Stimulated activated naive B cell treated with anti-CD40 and anti-IgM and Interleukin-4, amounts not matched to agents 10 μg/mL and 1 μg/mL and 100 μg/mL, for 72 hours (primary cell): Measurements from ENCODE around the gene EFNB1.

Experiments
- ATAC-seq, 2 donors: fragments of 150-1000 bp; cut with Tn5 transposase; replicated peaks; 2 replicates each; pipeline ENCODE4 v1.10.0; 2021; ENCODE audit warnings: moderate library complexity in 1 of 2
- DNase-seq: peaks from one replicate; pipeline ENCODE4 v3.0.0; 2021
- H3K27ac Mint-ChIP-seq: one replicate; pipeline ENCODE4 v1.8.0; 2022; ENCODE audit warnings: mild to moderate bottlenecking, mixed read lengths
- H3K27me3 Mint-ChIP-seq, 2 donors: one replicate each; pipeline ENCODE4 v1.8.0; 2022; ENCODE audit warnings: mixed read lengths in 2 of 2
- H3K36me3 Mint-ChIP-seq, 2 donors: one replicate each; pipeline ENCODE4 v1.8.0; 2022; ENCODE audit warnings: mixed read lengths in 2 of 2, mild to moderate bottlenecking in 1 of 2
- H3K4me1 Mint-ChIP-seq, 2 donors: one replicate each; pipeline ENCODE4 v1.8.0; 2022; ENCODE audit warnings: mixed read lengths in 2 of 2, mild to moderate bottlenecking in 1 of 2
- H3K4me3 Mint-ChIP-seq, 2 donors: one replicate each; pipeline ENCODE4 v1.8.0; 2022; ENCODE audit warnings: mild to moderate bottlenecking in 2 of 2, mixed read lengths in 2 of 2, moderate library complexity in 1 of 2
- H3K9me3 Mint-ChIP-seq, 2 donors: one replicate each; pipeline ENCODE4 v1.8.0; 2022; ENCODE audit warnings: mixed read lengths in 2 of 2, mild to moderate bottlenecking in 1 of 2

EFNB1 gene

GRCh38 chrX:68872171-68872570 is 43.4 kb downstream of the EFNB1 start:
- no peak for ATAC-seq
- Mint-ChIP-seq H3K9me3 (no peaks in the 10 kb centered on the region), H3K27me3 (peaks cover 0 to 25% of the 10 kb centered on the region in 2 donors), H3K27ac (no peak overlapping the region), H3K4me1 (peaks cover 0 to 15% of the 10 kb centered on the region in 2 donors), H3K36me3 (no peaks in the 10 kb centered on the region), H3K4me3 (no peak overlapping the region)
- no peak for DNase-seq

- H3K4me3 Mint-ChIP-seq, result no peak overlapping the region
- no peaks in the 10 kb centered on the region for H3K36me3 Mint-ChIP-seq
- ATAC-seq (no peak), DNase-seq (no peak)
- no peak overlapping the region for H3K27ac Mint-ChIP-seq
- peaks cover 0 to 2% of the 10 kb centered on the region in 2 donors for H3K4me1 Mint-ChIP-seq
- H3K9me3 Mint-ChIP-seq, result no peaks in the 10 kb centered on the region
- H3K27me3 Mint-ChIP-seq, result peaks cover 0 to 20% of the 10 kb centered on the region in 2 donors
Measured at GRCh38 chrX:68874076-68874475, 45.3 kb downstream of the EFNB1 start.

- ATAC-seq, result no peak
- no peak for DNase-seq
- Mint-ChIP-seq H3K36me3 (no peaks in the 10 kb centered on the region), H3K4me3 (no peak overlapping the region), H3K9me3 (no peaks in the 10 kb centered on the region), H3K27me3 (peaks cover 0 to 14% of the 10 kb centered on the region in 2 donors), H3K4me1 (no peaks in the 10 kb centered on the region), H3K27ac (no peak overlapping the region)
Measured at GRCh38 chrX:68876731-68877130, 47.9 kb downstream of the EFNB1 start.

- Mint-ChIP-seq H3K9me3 (no peaks in the 10 kb centered on the region), H3K27me3 (peaks cover 0 to 12% of the 10 kb centered on the region in 2 donors), H3K4me3 (no peak overlapping the region), H3K4me1 (no peaks in the 10 kb centered on the region), H3K36me3 (no peaks in the 10 kb centered on the region), H3K27ac (no peak overlapping the region)
- DNase-seq (no peak), ATAC-seq (no peak)
Measured at GRCh38 chrX:68877606-68878005, 48.8 kb downstream of the EFNB1 start.

DNA sequence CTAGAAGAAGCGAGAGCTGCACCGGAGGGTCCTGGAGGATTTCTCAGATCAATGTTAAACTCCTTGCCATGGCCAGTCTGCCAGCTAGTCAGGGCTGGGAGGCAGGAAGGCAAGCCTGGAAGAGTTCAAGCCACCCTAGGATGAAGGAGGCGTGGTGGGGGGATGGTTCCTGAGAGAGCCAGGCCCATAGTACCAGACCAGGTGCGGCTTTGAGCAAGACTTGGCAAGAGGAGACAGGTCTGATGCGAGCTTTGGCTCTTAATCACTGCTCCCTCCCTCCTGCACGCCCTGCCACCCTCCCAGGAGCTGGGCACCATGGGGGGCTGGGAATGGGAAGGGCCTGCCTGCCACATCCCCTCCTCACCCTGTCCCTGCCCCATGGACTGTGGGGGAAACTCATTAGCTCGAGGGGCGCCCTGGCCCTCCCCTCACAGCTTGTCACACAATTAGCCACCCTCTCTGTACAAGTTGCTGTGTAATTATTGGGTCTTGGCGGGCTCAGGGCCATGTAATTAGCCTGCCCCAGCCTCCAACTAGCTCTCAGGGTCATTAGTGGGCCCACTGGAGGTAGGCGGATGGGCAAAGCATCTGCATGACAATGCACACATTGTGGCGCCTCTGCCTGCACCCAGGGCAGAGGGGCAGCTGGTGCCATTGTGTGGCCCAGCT is 50.3 kb downstream of the EFNB1 start:
- Mint-ChIP-seq H3K27me3 (peaks cover 0 to 9% of the 10 kb centered on the region in 2 donors), H3K4me1 (no peaks in the 10 kb centered on the region), H3K36me3 (no peaks in the 10 kb centered on the region), H3K4me3 (no peak overlapping the region), H3K9me3 (no peaks in the 10 kb centered on the region), H3K27ac (no peak overlapping the region)
- DNase-seq (no peak), ATAC-seq (no peak)

DNA sequence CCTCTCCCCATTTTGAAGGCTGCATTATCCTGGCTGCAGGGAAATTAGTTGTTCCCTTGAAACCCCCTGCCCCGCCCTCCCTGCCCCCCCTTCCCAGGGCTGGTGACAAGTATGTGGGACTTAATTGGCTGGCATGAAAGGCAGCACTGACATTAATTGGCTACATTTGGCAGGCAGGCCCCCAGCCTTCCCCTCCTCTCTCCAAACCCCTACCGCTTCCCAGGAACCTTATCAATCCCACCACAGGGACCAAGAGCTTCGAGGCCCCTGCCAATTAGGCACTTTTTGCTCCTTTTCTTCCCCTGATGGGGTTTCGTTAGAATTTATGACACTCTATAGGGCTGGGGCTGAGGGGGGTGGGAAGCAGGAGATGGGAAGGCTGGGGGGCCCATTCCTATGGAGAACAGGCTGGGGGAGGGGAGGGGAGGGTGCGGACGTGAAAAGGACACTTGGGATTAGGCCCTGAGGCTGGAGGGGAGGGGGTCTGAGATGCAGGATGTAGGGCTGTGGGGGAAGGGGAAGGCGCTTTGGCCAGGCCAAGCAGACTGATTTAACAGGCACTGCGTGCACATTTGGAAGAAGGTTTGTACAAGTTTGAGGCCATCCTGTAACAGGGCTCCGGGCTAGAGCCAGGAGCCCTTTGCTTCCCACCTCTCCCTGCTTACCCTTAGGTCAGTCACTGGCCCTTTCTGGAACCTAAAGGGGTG is 52.2 kb downstream of the EFNB1 start:
- Mint-ChIP-seq H3K4me1 (no peaks in the 10 kb centered on the region), H3K9me3 (no peaks in the 10 kb centered on the region), H3K4me3 (no peak overlapping the region), H3K27me3 (no peaks in the 10 kb centered on the region), H3K27ac (no peak overlapping the region), H3K36me3 (no peaks in the 10 kb centered on the region)
- DNase-seq, result no peak
- ATAC-seq, result no peak

DNA sequence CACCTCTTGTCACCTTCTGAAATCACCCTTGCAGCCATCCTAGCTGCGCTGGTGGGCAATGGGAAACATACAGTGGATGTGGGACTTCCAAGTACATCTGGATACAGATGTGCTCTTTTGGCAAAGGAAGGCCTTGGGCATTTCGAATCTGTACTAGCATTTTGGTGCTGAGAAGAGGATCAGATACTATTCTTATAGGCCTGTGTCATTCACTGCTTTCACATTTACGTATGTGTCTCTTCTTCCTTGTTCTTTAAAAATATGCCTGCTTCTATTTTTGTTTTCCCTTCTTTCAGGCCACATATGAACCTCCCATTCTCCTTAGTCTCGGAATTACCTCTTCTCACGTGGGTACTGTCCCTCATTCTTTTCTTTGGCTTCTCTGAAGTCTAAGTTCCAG is 53.1 kb downstream of the EFNB1 start:
- no peaks in the 10 kb centered on the region for H3K9me3 Mint-ChIP-seq
- ATAC-seq (no peak), DNase-seq (no peak)
- H3K36me3 Mint-ChIP-seq, result no peaks in the 10 kb centered on the region
- no peaks in the 10 kb centered on the region for H3K4me1 Mint-ChIP-seq
- H3K4me3 Mint-ChIP-seq, result no peak overlapping the region
- no peaks in the 10 kb centered on the region for H3K27me3 Mint-ChIP-seq
- no peak overlapping the region for H3K27ac Mint-ChIP-seq

GRCh38 chrX:68883800-68884199 is 55.0 kb downstream of the EFNB1 start:
- Mint-ChIP-seq H3K4me3 (no peak overlapping the region), H3K36me3 (no peaks in the 10 kb centered on the region), H3K27me3 (no peaks in the 10 kb centered on the region), H3K4me1 (no peaks in the 10 kb centered on the region), H3K27ac (no peak overlapping the region), H3K9me3 (no peaks in the 10 kb centered on the region)
- DNase-seq (no peak), ATAC-seq (no peak)

DNA sequence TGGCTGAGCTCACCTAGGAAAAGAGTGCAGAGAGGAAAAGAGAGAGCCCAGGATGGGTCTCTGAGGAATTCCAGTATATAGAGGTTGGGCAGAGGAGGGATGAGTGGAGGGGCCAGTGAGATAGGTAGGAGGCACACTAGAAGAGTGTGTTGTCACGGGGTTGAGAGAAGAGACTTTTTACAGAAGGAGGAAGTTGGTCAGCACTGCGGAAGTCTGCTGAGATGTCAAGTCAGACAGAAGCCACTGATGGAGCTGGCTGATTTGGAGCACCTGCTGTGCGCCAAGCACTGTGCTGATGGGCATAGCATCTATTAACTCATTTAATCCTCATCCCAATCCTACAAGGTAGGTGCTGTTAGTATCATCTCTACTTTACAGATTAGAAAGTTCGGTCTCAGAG is 60.4 kb downstream of the EFNB1 start:
- Mint-ChIP-seq H3K36me3 (no peaks in the 10 kb centered on the region), H3K4me1 (no peaks in the 10 kb centered on the region), H3K9me3 (no peaks in the 10 kb centered on the region), H3K4me3 (no peak overlapping the region), H3K27ac (no peak overlapping the region), H3K27me3 (peaks cover 0 to 8% of the 10 kb centered on the region in 2 donors)
- DNase-seq (no peak), ATAC-seq (peak; percentile 41 to 51)
